ENCODE data around the gene ELMOD1. TPM values are rescaled to one million over a fixed set of nuclear protein-coding genes. Genes with fewer than 3 reads are reported as not detected.

The ELMOD1 gene
- total and polyA plus RNA-seq, 12 donors: 0.10 to 1.0 (median 0.30) TPM; not detected in 1

- ATAC-seq: no peak
- Histone ChIP-seq H3K9me3 (no peaks in the 10 kb centered on the region), H3K36me3 (no peaks in the 10 kb centered on the region), H3K27ac (no peak overlapping the region), H3K4me1 (no peaks in the 10 kb centered on the region), H3K4me3 (no peak overlapping the region), H3K27me3 (peaks cover 0 to 66% (median 47%) of the 10 kb centered on the region in 7 donors)
- 91% methylated on average over 9 of the region's 9 CpGs for WGBS, 2 donors
- TF ChIP-seq CTCF (IDR thresholded peaks at IDR 0.05): no peak
- intact Hi-C loops (cut with DNase I): no loop called here
- DNase-seq: no peak
Measured at GRCh38 chr11:107605061-107606006, 14.4 kb downstream of the ELMOD1 start.

- ATAC-seq: no peak
- Histone ChIP-seq H3K36me3 (no peaks in the 10 kb centered on the region), H3K4me1 (no peaks in the 10 kb centered on the region), H3K27me3 (peaks cover 0 to 66% (median 46%) of the 10 kb centered on the region in 7 donors), H3K27ac (no peak overlapping the region), H3K4me3 (no peak overlapping the region), H3K9me3 (no peaks in the 10 kb centered on the region)
- TF ChIP-seq CTCF (IDR thresholded peaks at IDR 0.05): no peak
- DNase-seq: no peak
- WGBS, 2 donors: 68 to 72% methylated on average over 3 of the region's 3 CpGs
- intact Hi-C loops (cut with DNase I): no loop called here
Measured at GRCh38 chr11:107606141-107606540, 15.2 kb downstream of the ELMOD1 start.

GRCh38 chr11:107608809-107609208, 17.9 kb downstream of the ELMOD1 start:
- peaks cover 0 to 52% (median 35%) of the 10 kb centered on the region in 7 donors for H3K27me3 ChIP-seq
- no peak for TF ChIP-seq CTCF (IDR thresholded peaks at IDR 0.05)
- WGBS, 2 donors: 39 to 47% methylated on average over 2 of the region's 2 CpGs
- DNase-seq (no peak), ATAC-seq (no peak)
- intact Hi-C loops (cut with DNase I): no loop called here
- H3K27ac ChIP-seq: no peak overlapping the region
- no peaks in the 10 kb centered on the region for H3K4me1 ChIP-seq
- no peaks in the 10 kb centered on the region for H3K9me3 ChIP-seq
- H3K4me3 ChIP-seq: no peak overlapping the region
- no peaks in the 10 kb centered on the region for H3K36me3 ChIP-seq

- WGBS, 2 donors: 54 to 55% methylated on average over 10 of the region's 10 CpGs
- no peak overlapping the region for H3K4me3 ChIP-seq
- no peak overlapping the region for H3K27ac ChIP-seq
- H3K9me3 ChIP-seq: no peaks in the 10 kb centered on the region
- no peak for TF ChIP-seq CTCF (IDR thresholded peaks at IDR 0.05)
- ATAC-seq (no peak), DNase-seq (no peak)
- intact Hi-C loops (cut with DNase I): no loop called here
- H3K4me1 ChIP-seq: no peaks in the 10 kb centered on the region
- peaks cover 0 to 44% (median 30%) of the 10 kb centered on the region in 7 donors for H3K27me3 ChIP-seq
- H3K36me3 ChIP-seq: no peaks in the 10 kb centered on the region
Measured at GRCh38 chr11:107609400-107610218, 18.7 kb downstream of the ELMOD1 start.
